GM12878 (cell line): Measurements from ENCODE around the gene PURA. TPM values are rescaled to one million over a fixed set of nuclear protein-coding genes. Genes with fewer than 3 reads are reported as not detected.

Source experiments
- ATAC-seq: fragments of 200-7000 bp; cut with Tn5 transposase; 3 replicates; pipeline ENCODE4 v1.9.1; 2020; ENCODE audit warnings: mild to moderate bottlenecking, moderate library complexity
- BruUV-seq: library from RNA; stranded (reverse); fragments of 400-500 nt; replicated peaks from 2 replicates; lab custom pipeline; 2021; lab: Mats Ljungman, UMichigan
- CTCF ChIA-PET: fragments of 300-600 bp; sonication (Branson Sonifier 250); formaldehyde crosslinking; extraction: SDS; loops from one replicate; lab custom pipeline; 2021; ENCODE audit warnings: inconsistent platforms; lab: Yijun Ruan, JAX
- POLR2A ChIA-PET: fragments of 350-600 bp; formaldehyde crosslinking; extraction: SDS; loops from one replicate; lab custom pipeline; 2021; ENCODE audit warnings: inconsistent platforms; lab: Charles Lee
- RAD21 ChIA-PET: fragments of 300-600 bp; sonication (Branson Sonifier 250); formaldehyde crosslinking; loops from one replicate; lab custom pipeline; 2023; ENCODE audit warnings: antibody characterized with exemption; ENCODE audit not compliant: unreplicated experiment; lab: Charles Lee
- SMC1A ChIA-PET: fragments of 300-600 bp; sonication (Branson Sonifier 250); formaldehyde crosslinking; loops from one replicate; lab custom pipeline; 2023; ENCODE audit not compliant: unreplicated experiment, uncharacterized antibody; lab: Charles Lee
- DNase-seq: peaks from one replicate; pipeline ENCODE4 v3.0.0-alpha.2; 2011; ENCODE audit warnings: low read depth, low spot score
- FAIRE-seq: peaks from 3 replicates; lab custom pipeline; 2011; peaks lifted over from hg19 to GRCh38; lab: Jason Lieb, UNC
- H2AFZ ChIP-seq: 2 replicates; pipeline ENCODE4 v1.6.0; 2011; ENCODE audit warnings: low read depth, low read length, control low read depth; ENCODE audit not compliant: control insufficient read depth
- H3K27ac ChIP-seq: 2 replicates; pipeline ENCODE4 v1.5.1; 2011; ENCODE audit warnings: control low read depth; ENCODE audit not compliant: control insufficient read depth, insufficient read depth
- H3K27me3 ChIP-seq, 2 experiments: replicated peaks in 1 of 2; 2 replicates each; pipeline versions ENCODE4 v1.6.0 to v1.6.1; 2011; ENCODE audit warnings: low read length in 1 of 2; ENCODE audit not compliant: control insufficient read depth in 2 of 2, insufficient read depth in 2 of 2
- H3K36me3 ChIP-seq, 2 experiments: 2 replicates each; pipeline ENCODE4 v1.5.1; 2011; ENCODE audit warnings: low read length in 1 of 2; ENCODE audit not compliant: control insufficient read depth in 2 of 2, insufficient read depth in 2 of 2
- H3K4me1 ChIP-seq: 2 replicates; pipeline ENCODE4 v1.6.1; 2011; ENCODE audit warnings: mild to moderate bottlenecking, low read length, moderate library complexity, mixed read lengths; ENCODE audit not compliant: control insufficient read depth, insufficient read depth
- H3K4me2 ChIP-seq: 2 replicates; pipeline ENCODE4 v1.6.0; 2011; ENCODE audit warnings: control low read depth; ENCODE audit not compliant: control insufficient read depth, insufficient read depth
- H3K4me3 ChIP-seq: fragments of 200-600 bp; sonication (generic); 2 replicates; pipeline ENCODE4 v1.5.1; 2016
- H3K79me2 ChIP-seq: 2 replicates; pipeline ENCODE4 v1.6.0; 2011; ENCODE audit warnings: low read length; ENCODE audit not compliant: control insufficient read depth, insufficient read depth
- H3K9ac ChIP-seq: 2 replicates; pipeline ENCODE4 v1.8.0; 2011; ENCODE audit warnings: low read length, control low read depth, mixed read lengths; ENCODE audit not compliant: control insufficient read depth, insufficient read depth
- H3K9me3 ChIP-seq: replicated peaks from 3 replicates; pipeline ENCODE4 v1.5.1; 2011; ENCODE audit warnings: mild to moderate bottlenecking, low read length; ENCODE audit not compliant: control insufficient read depth, insufficient read depth
- H4K20me1 ChIP-seq: 2 replicates; pipeline ENCODE4 v1.6.0; 2011; ENCODE audit not compliant: control insufficient read depth, insufficient read depth
- CUX1 ChIP-seq: IDR thresholded peaks from 2 replicates; pipeline ENCODE4 v1.6.1; 2012; ENCODE audit warnings: improper control_type of control experiment, low read depth, low read length; ENCODE audit not compliant: insufficient replicate concordance
- EGR1 ChIP-seq, 2 experiments: IDR thresholded peaks; 1 replicate in 1 of 2; 2 replicates in 1 of 2; pipeline ENCODE4 v1.6.1; 2011 to 2012; ENCODE audit warnings: low read depth in 2 of 2, low read length in 2 of 2, borderline replicate concordance in 1 of 2, mild to moderate bottlenecking in 1 of 2, moderate library complexity in 1 of 2
- EP300 ChIP-seq, 2 experiments: fragments of 150-350 bp in 1 of 2; IDR thresholded peaks; 2 replicates each; pipeline ENCODE4 v1.6.1; 2011 to 2012; ENCODE audit warnings: low read depth in 2 of 2, low read length in 2 of 2, borderline replicate concordance in 1 of 2, improper control_type of control experiment in 1 of 2, inconsistent platforms in 1 of 2; ENCODE audit not compliant: control insufficient read depth in 1 of 2
- MYB ChIP-seq: fragments of 150-350 bp; IDR thresholded peaks from 2 replicates; pipeline ENCODE4 v1.6.1; 2014; ENCODE audit warnings: mild to moderate bottlenecking, low read depth, low read length, borderline replicate concordance
- TBL1XR1 ChIP-seq: IDR thresholded peaks from 2 replicates; pipeline ENCODE4 v1.6.1; 2012; ENCODE audit warnings: low read depth, low read length, improper control_type of control experiment
- USF1 ChIP-seq: IDR thresholded peaks from 2 replicates; pipeline ENCODE4 v1.6.1; 2011; ENCODE audit warnings: borderline replicate concordance, low read depth, mild to moderate bottlenecking, moderate library complexity, mixed read lengths, low read length; ENCODE audit not compliant: insufficient read depth; ENCODE audit errors: extremely low read length
- ZBTB4 ChIP-seq: fragments of 450-650 bp; formaldehyde crosslinking; IDR thresholded peaks from 2 replicates; pipeline ENCODE4 v1.4.0; 2022; ENCODE audit warnings: mild to moderate bottlenecking, moderate library complexity
- WGBS: methylation state at CpG from one replicate; pipeline ENCODE4 v1.1.6; 2016; ENCODE audit warnings: low lambda C conversion rate; ENCODE audit not compliant: insufficient replicate concordance, insufficient coverage; ENCODE audit errors: missing lambda C conversion rate; 5-methylcytosine and 5-hydroxymethylcytosine counted together
- in situ Hi-C: fragments of 300-500 bp; cut with MboI; formaldehyde crosslinking; loops from 9 replicates; pipeline ENCODE4 v1.14.3; 2018; ENCODE audit warnings: mixed read lengths
- intact Hi-C: fragments of 100-400 bp; cut with micrococcal nuclease; formaldehyde crosslinking; loops from one replicate; pipeline ENCODE4 v1.14.2; 2022; ENCODE audit not compliant: unreplicated experiment
- polyA plus RNA-seq, 11 experiments: library from polyadenylated mRNA; depleted of rRNA in 4 of 11; unstranded in 6 of 11; stranded (reverse) in 5 of 11; fragments of >200 nt; fragmentation: Nextera tagmentation in 4 of 11; fragmentation: Illumina TruSeq in 1 of 11; extraction: Ambion mirVana in 4 of 11; extraction: Trizol in 1 of 11; gene quantifications; 1 replicate in 1 of 11; 2 replicates in 10 of 11; pipeline versions ENCODE4 v1.2.1 to v1.2.3, GENCODE V29; 2011 to 2016; ENCODE audit warnings: inconsistent platforms in 2 of 11, missing spikeins in 2 of 11, low read depth in 1 of 11
- total RNA-seq, 4 experiments: library from RNA; depleted of rRNA in 3 of 4; stranded (reverse); fragments of >200 nt in 3 of 4; fragmentation: Illumina TruSeq in 1 of 4; extraction: Trizol in 1 of 4; gene quantifications; 2 replicates each; pipeline versions ENCODE4 v1.2.1 to v1.2.3, GENCODE V29; 2013 to 2021

PURA gene
- total and polyA plus RNA-seq, 10 of the 15 experiments (the other 5 are each of a cell fraction or from before 2014, with no cell fraction given): 3.3 to 11.8 (median 5.8) TPM

DNA sequence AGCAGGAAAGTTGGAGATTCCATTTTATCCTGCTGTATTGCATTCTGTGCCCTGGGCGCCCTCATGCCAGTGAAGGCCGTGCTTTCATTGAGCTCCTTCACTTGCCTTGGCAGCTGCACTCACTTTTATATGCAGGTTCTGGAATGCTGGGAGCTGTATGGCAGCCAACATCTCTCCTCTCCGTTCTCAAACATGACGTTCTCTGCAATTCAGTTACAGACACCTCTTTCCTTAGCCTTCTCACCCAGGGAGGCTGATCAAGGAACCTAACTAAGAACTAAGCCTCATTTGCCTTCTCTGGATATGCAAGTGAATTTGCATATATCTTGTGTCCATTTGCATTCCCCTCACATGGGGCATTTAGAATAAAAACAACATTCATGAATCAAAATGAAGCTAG, 29.4 kb upstream of the PURA start (continued):
- no peak for TF ChIP-seq CUX1
- no peak for TF ChIP-seq USF1
- no peak for TF ChIP-seq TBL1XR1

GRCh38 chr5:140090251-140090650, 23.7 kb upstream of the PURA start:
- H3K27ac ChIP-seq: no peak overlapping the region
- ChIA-PET SMC1A (no interaction called here), RAD21 (no interaction called here), CTCF (interaction anchor here (1.2 kb wide), 1 partner anchor 54 kb away, joined by 3 read pairs; no protein-coding TSS in a partner anchor), POLR2A (no interaction called here)
- intact Hi-C loops: no loop called here
- BruUV-seq: no TSS peak
- ATAC-seq (no peak), DNase-seq (no peak), FAIRE-seq (no peak)
- peaks cover 8% of the 10 kb centered on the region for H3K9me3 ChIP-seq
- H3K79me2 ChIP-seq: no peaks in the 10 kb centered on the region
- in situ Hi-C loops: no loop called here
- no peaks in the 10 kb centered on the region for H3K36me3 ChIP-seq
- H3K27me3 ChIP-seq: peaks cover 0 to 3% of the 10 kb centered on the region in 2 experiments; a peak in 1 of 4 replicates
- H3K4me3 ChIP-seq: no peak overlapping the region
- WGBS: 0% methylated on average over 1 of the region's 1 CpG
- H3K9ac ChIP-seq: no peak overlapping the region
- no peak overlapping the region for H2AFZ ChIP-seq
- no peak overlapping the region for H3K4me2 ChIP-seq
- H3K4me1 ChIP-seq: no peaks in the 10 kb centered on the region
- no peaks in the 10 kb centered on the region for H4K20me1 ChIP-seq
- no peak for TF ChIP-seq EP300 (IDR thresholded peaks at IDR 0.05; ENCODE audit: borderline replicate concordance in 1 of 2, control insufficient read depth in 1 of 2, low read depth in 2 of 2, low read length in 2 of 2)
- TF ChIP-seq USF1: no peak
- TF ChIP-seq EGR1 (IDR thresholded peaks at IDR 0.05; ENCODE audit: borderline replicate concordance in 1 of 2, low read depth in 2 of 2, low read length in 2 of 2): no peak
- no peak for TF ChIP-seq ZBTB4 (CRISPR knock-in tag)
- no peak for TF ChIP-seq MYB
